GM18870 (cell line): Measurements from ENCODE around the gene RGP1.

ENCODE experiments used
- ATAC-seq: cut with Tn5 transposase; IDR thresholded peaks from one replicate; pipeline ENCODE4 v1.9.1; 2021; ENCODE audit warnings: moderate library complexity; ENCODE audit not compliant: unreplicated experiment

Gene RGP1

GRCh38 chr9:35718721-35719511, 30.2 kb upstream of the RGP1 start:
- no peak for ATAC-seq

- ATAC-seq = no peak
Observed at GRCh38 chr9:35719546-35719945, 29.5 kb upstream of the RGP1 start.

GRCh38 chr9:35723426-35723825, 25.7 kb upstream of the RGP1 start:
- ATAC-seq = no peak

- ATAC-seq = no peak
Observed at GRCh38 chr9:35723908-35724307, 25.2 kb upstream of the RGP1 start.

DNA sequence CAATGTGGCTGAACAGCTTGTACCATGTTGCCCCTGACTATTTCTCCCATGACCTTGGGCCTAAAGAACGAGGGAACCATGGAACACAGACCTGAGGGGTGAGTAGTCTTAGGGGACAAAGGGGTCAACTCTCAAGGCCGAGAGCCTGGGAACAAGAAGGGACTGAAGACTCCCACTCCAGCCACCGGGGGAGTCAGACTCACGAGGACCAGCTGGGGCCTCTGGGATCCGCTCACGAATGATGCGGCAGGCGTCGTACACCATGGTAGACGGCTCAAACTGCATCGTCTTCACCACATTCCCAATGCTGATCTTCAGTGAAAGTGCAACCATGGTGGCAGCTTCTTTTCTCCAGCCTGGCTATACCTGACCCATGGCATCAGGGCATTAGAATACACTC, 23.7 kb upstream of the RGP1 start:
- no peak for ATAC-seq

- no peak for ATAC-seq
Observed at GRCh38 chr9:35726931-35727330, 22.2 kb upstream of the RGP1 start.

- ATAC-seq = no peak
Observed at GRCh38 chr9:35727676-35728040, 21.4 kb upstream of the RGP1 start.

- ATAC-seq = no peak
Observed at GRCh38 chr9:35728041-35728971, 20.8 kb upstream of the RGP1 start.

DNA sequence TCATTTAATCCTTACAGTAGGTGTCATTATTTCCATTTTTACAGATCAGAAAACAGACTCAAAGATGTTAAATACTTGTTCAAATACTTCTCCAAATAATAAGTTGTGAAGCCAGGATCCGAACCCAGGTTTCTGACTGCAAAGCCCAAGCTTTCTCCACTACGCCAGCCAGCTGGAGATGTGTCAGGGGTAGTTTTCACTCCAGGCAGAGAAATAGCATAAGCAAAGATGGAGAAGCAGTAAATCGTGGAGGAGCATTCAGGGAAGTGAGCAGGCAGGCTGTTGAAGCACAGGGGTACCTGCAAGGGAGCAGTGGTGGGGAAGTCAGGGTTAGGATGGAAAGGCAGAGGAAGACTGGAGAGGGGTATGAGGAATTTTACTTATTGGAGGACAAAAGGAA, 20.0 kb upstream of the RGP1 start:
- no peak for ATAC-seq

DNA sequence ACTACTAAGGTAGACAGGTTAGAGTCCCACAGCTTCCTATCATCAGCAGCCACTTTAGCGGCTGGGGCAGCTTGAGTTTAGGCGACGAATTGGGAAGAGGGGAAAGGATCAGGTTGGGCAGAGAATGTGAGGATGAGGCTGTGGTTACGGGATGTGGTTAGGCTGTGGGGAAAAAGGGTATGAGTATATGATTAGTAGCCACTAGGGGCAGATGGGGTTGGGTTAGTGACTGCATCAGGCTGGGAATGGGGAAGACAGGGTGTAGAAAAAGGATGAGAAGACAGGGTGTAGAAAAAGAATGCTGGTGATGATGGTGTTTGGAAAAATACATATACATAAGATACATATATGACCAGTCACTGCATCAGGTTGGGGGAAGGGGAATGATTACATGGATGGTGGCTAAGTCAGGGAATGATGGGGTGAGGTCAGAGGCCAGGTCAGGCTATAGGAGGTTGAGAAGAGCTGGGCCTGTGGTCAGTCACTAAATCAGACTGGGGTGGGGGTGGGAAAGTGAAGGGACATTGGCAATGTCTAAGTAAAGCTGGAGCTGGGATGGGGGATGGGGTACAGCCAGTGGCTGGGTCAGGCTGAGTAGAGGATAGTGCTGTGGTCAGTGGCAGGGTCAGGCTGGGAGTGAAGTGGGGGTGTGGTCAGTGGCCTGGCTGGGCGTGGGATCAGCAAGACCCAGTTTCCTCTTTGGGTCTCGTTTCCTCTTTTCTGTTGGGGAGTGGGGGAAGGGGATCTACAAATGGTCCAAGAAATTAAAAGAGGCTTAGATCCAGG, 19.2 kb upstream of the RGP1 start:
- ATAC-seq = no peak

GRCh38 chr9:35730486-35730854, 18.6 kb upstream of the RGP1 start:
- ATAC-seq = no peak

DNA sequence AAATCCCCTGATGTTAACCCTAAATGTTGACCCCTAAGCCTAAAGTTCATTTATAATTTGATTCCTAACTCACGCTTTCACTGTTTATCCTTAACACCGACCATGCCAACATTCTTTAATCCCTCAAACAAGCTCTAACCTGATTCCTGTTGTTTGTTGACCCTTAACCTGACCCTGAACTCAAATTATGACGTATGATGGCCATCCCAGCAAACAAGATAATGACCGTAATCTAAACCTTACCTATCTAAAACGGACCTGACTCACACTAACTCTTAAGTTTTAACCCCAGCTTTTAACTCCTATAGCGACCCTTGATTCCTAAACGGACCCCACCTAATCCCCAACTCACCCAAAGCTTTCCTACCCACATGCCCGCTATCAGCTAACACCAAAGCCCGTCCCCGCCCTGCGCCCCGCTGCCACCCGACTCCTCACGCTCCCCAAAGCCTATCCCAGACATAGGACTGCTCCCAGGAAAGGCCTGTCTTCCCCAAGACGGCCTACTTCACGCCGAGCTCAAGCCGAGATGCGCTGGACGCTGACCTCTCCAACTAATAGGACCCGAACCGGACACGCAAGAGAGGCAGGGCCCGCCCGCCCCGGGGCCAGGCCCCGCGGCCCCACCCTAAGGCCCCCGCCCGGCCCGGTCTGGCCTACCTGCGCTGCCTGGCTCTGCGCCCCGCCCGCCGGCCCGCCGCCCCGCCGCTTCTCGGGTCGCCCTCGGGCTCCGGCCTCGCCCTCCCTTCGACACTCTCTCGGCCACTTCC, 17.5 kb upstream of the RGP1 start:
- ATAC-seq = no peak

- ATAC-seq = peak; percentile 79
Observed at GRCh38 chr9:35732185-35732799, 16.8 kb upstream of the RGP1 start, which contains the start of the genes CREB3 and TLN1. TSS of gene CREB3 (plus strand) at chr9:35732666. CDS start at chr9:35732773, 107 bp downstream. TSS of gene TLN1 (minus strand) at chr9:35732195. CDS start at chr9:35725694, 6,501 bp downstream.

GRCh38 chr9:35732800-35733541, 16.1 kb upstream of the RGP1 start:
- ATAC-seq = no peak

DNA sequence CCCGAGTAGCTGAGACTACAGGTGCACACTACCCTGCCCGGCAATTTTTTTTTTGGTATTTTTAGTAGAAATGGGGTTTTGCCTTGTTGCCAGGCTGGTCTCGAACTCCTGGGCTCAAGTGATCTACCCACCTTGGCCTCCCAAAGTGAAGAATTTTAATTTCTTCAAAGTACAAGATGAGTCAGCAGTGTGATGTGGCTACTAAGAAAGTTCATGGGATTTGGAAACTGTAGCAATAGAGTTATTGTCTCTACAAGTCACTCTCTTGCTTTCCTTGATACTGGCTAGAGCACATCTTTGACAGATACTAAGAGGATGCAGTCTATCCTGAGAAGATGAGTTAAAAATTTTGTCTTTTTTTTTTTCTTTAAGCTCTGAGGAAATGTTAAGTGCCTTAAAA, 15.0 kb upstream of the RGP1 start:
- ATAC-seq = no peak

DNA sequence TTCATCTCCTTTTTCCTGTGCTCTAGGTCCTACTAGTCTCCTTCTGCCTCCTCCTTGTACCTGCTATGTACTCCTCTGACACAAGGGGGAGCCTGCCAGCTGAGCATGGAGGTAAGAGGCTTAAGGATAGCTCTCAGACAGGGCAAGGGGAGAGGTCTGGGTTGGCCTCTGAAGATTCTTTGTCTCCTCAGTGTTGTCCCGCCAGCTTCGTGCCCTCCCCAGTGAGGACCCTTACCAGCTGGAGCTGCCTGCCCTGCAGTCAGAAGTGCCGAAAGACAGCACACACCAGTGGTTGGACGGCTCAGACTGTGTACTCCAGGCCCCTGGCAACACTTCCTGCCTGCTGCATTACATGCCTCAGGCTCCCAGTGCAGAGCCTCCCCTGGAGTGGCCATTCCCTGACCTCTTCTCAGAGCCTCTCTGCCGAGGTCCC, 12.9 kb upstream of the RGP1 start:
- no peak for ATAC-seq

DNA sequence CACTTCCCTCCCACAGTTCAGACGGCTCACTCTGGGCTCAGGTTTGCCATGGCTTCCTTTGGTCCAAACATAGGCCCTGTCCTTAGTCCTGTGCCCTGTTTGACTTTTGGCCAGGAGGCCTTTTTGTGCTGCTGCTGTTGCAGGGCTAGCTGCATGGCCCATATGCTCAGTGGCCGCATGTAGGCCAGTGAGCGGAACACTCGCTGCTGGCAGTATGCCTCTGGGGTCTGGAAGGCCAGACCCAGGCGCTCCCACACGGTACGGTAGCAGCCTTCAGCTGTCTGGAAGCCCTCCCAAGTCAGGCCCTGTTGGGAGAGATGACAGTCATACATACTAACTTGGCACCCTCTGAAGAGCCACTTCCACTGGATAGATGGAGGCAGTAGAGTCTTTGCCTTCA, 11.9 kb upstream of the RGP1 start:
- ATAC-seq = no peak

- no peak for ATAC-seq
Observed at GRCh38 chr9:35738186-35738585, 10.9 kb upstream of the RGP1 start.

GRCh38 chr9:35738924-35739323, 10.2 kb upstream of the RGP1 start:
- no peak for ATAC-seq
